CD4-positive, alpha-beta T cell (primary cell): Measurements from ENCODE around the gene KRT8. TPM values are rescaled to one million over a fixed set of nuclear protein-coding genes. Genes with fewer than 3 reads are reported as not detected.

ENCODE experiments used
- ATAC-seq: fragments of 200-7000 bp; cut with Tn5 transposase; one replicate; pipeline ENCODE4 v1.10.0; 2022; ENCODE audit warnings: mild to moderate bottlenecking; ENCODE audit not compliant: poor library complexity
- CTCF ChIA-PET: fragments of 350-600 bp; sonication (Branson Sonifier 250); formaldehyde crosslinking; loops from one replicate; lab custom pipeline; 2021; ENCODE audit warnings: antibody characterized with exemption, inconsistent platforms; lab: Charles Lee
- POLR2A ChIA-PET: fragments of 350-600 bp; sonication (Branson Sonifier 250); formaldehyde crosslinking; loops from one replicate; lab custom pipeline; 2021; ENCODE audit warnings: antibody characterized with exemption, inconsistent platforms; lab: Charles Lee
- DNase-seq, 14 experiments: peaks; one replicate each; pipeline ENCODE4 v3.0.0-alpha.2; 2013 to 2020; ENCODE audit warnings: mixed read lengths in 2 of 14
- H3K27ac ChIP-seq, 2 donors: one replicate each; pipeline versions ENCODE4 v1.5.1 to v1.7.0; 2013; ENCODE audit warnings: low read length in 2 of 2, low read depth in 1 of 2, mild to moderate bottlenecking in 1 of 2
- H3K27me3 ChIP-seq, 2 experiments: 1 replicate in 1 of 2; 2 replicates in 1 of 2; pipeline versions ENCODE4 v1.6.1 to v1.7.0; 2013; ENCODE audit warnings: low read length in 2 of 2, control low read depth in 1 of 2, mild to moderate bottlenecking in 1 of 2, moderate library complexity in 1 of 2; ENCODE audit not compliant: insufficient read depth in 2 of 2, control insufficient read depth in 1 of 2
- H3K36me3 ChIP-seq: one replicate; pipeline ENCODE4 v1.6.1; 2013; ENCODE audit warnings: low read length, control low read depth; ENCODE audit not compliant: insufficient read depth
- H3K4me1 ChIP-seq: one replicate; pipeline ENCODE4 v1.6.1; 2013; ENCODE audit warnings: low read length, control low read depth; ENCODE audit not compliant: insufficient read depth
- H3K4me3 ChIP-seq: one replicate; pipeline ENCODE4 v1.5.1; 2013; ENCODE audit warnings: mild to moderate bottlenecking, low read length, moderate library complexity
- H3K9me3 ChIP-seq, 2 experiments: 1 replicate in 1 of 2; 2 replicates in 1 of 2; pipeline versions ENCODE4 v1.6.1 to v1.7.0; 2013; ENCODE audit warnings: low read length in 2 of 2, mild to moderate bottlenecking in 2 of 2, control low read depth in 1 of 2, moderate library complexity in 1 of 2; ENCODE audit not compliant: control insufficient read depth in 1 of 2, insufficient read depth in 1 of 2
- H3K27ac Mint-ChIP-seq: one replicate; pipeline ENCODE4 v1.8.0; 2020; ENCODE audit warnings: mixed read lengths
- H3K27me3 Mint-ChIP-seq: one replicate; pipeline ENCODE4 v1.8.0; 2021; ENCODE audit warnings: mixed read lengths
- H3K36me3 Mint-ChIP-seq: one replicate; pipeline ENCODE4 v1.8.0; 2021; ENCODE audit warnings: low read depth, mixed read lengths
- H3K4me1 Mint-ChIP-seq: one replicate; pipeline ENCODE4 v1.8.0; 2021; ENCODE audit warnings: low read depth, mixed read lengths
- H3K4me3 Mint-ChIP-seq: one replicate; pipeline ENCODE4 v1.8.0; 2020; ENCODE audit warnings: mild to moderate bottlenecking, mixed read lengths
- H3K9me3 Mint-ChIP-seq: one replicate; pipeline ENCODE4 v1.8.0; 2020; ENCODE audit warnings: mixed read lengths
- intact Hi-C, 2 experiments: fragments of 100-400 bp; cut with DNase I in 1 of 2; cut with micrococcal nuclease in 1 of 2; formaldehyde crosslinking; loops; one replicate each; pipeline versions ENCODE4 v1.15.1 to v1.9.0; 2023 to 2025; cut with DNase I, micrococcal nuclease
- total RNA-seq, 174 experiments: library from RNA in 2 of 174; stranded (reverse) in 2 of 174; gene quantifications; one replicate each; pipeline ENCODE4 v1.2.3 and lab custom pipeline; 2021 to 2026
- TF ChIP-seq, protein P1 (sequence below): fragments of 200-600 bp; IDR thresholded peaks from one replicate; pipeline ENCODE4 v1.8.0; 2022; ENCODE audit warnings: antibody characterized with exemption, mild to moderate bottlenecking

The KRT8 gene
- total RNA-seq, 2 experiments from 2014 or later: 0.63 to 0.89 TPM

DNA sequence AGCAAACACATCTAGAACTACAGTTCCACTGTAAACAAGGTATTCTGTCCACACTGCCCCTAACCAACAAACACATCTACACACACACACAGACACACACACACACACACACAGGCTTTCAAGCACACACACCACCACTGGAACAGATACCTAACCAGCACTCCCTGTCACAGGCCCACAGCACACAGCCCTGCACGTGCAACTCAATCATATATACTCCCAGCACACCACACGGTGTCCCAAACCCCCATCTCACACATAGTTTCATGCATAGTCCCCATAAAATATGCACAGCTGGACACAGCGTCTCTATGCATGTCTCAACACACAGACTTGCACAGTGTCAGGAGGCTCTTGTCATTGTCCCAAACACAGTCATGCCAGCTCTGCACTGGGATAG lies 27.6 kb downstream of the KRT8 start:
- H3K27ac ChIP-seq: no peak overlapping the region
- no peaks in the 10 kb centered on the region for H3K9me3 Mint-ChIP-seq
- peaks cover 14% of the 10 kb centered on the region for H3K27me3 Mint-ChIP-seq
- peaks cover 0 to 13% of the 10 kb centered on the region in 2 experiments for H3K27me3 ChIP-seq
- H3K36me3 Mint-ChIP-seq: no peaks in the 10 kb centered on the region
- TF ChIP-seq, protein P1, sequence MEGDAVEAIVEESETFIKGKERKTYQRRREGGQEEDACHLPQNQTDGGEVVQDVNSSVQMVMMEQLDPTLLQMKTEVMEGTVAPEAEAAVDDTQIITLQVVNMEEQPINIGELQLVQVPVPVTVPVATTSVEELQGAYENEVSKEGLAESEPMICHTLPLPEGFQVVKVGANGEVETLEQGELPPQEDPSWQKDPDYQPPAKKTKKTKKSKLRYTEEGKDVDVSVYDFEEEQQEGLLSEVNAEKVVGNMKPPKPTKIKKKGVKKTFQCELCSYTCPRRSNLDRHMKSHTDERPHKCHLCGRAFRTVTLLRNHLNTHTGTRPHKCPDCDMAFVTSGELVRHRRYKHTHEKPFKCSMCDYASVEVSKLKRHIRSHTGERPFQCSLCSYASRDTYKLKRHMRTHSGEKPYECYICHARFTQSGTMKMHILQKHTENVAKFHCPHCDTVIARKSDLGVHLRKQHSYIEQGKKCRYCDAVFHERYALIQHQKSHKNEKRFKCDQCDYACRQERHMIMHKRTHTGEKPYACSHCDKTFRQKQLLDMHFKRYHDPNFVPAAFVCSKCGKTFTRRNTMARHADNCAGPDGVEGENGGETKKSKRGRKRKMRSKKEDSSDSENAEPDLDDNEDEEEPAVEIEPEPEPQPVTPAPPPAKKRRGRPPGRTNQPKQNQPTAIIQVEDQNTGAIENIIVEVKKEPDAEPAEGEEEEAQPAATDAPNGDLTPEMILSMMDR: no peak
- H3K36me3 ChIP-seq: no peaks in the 10 kb centered on the region
- ATAC-seq (no peak), DNase-seq (no peak)
- ChIA-PET POLR2A (no interaction called here), CTCF (interaction anchor here (0.9 kb wide), 1 partner anchor 294 kb away, joined by 3 read pairs; no protein-coding TSS in a partner anchor)
- H3K4me1 ChIP-seq: peaks cover 28% of the 10 kb centered on the region
- H3K4me1 Mint-ChIP-seq: peaks cover 26% of the 10 kb centered on the region
- H3K4me3 Mint-ChIP-seq: peak overlapping the region; percentile 1
- H3K4me3 ChIP-seq: no peak overlapping the region
- no peaks in the 10 kb centered on the region for H3K9me3 ChIP-seq
- intact Hi-C loops: loop anchor here (5.0 to 10.0 kb wide), 2 partner anchors 192 to 550 kb away; partner anchors contain the start of gene KRT1 (in 1 of the 2)
- H3K27ac Mint-ChIP-seq: no peak overlapping the region

- TF ChIP-seq, protein P1: no peak
- Histone ChIP-seq H3K27ac (no peak overlapping the region), H3K4me1 (peaks cover 28% of the 10 kb centered on the region), H3K9me3 (no peaks in the 10 kb centered on the region), H3K27me3 (peaks cover 0 to 13% of the 10 kb centered on the region in 2 experiments), H3K4me3 (no peak overlapping the region), H3K36me3 (no peaks in the 10 kb centered on the region)
- DNase-seq: no peak
- H3K4me3 Mint-ChIP-seq: no peak overlapping the region
- POLR2A ChIA-PET: no interaction called here
- H3K36me3 Mint-ChIP-seq: no peaks in the 10 kb centered on the region
- ATAC-seq: no peak
- CTCF ChIA-PET: no interaction called here
- H3K27ac Mint-ChIP-seq: no peak overlapping the region
- intact Hi-C loops: loop anchor here (5.0 to 10.0 kb wide), 2 partner anchors 192 to 549 kb away; partner anchors contain the start of gene KRT1 (in 1 of the 2)
- H3K27me3 Mint-ChIP-seq: peaks cover 14% of the 10 kb centered on the region
- H3K9me3 Mint-ChIP-seq: no peaks in the 10 kb centered on the region
- peaks cover 26% of the 10 kb centered on the region for H3K4me1 Mint-ChIP-seq
These were observed 28.5 kb downstream of the KRT8 start for GRCh38 chr12:52876372-52876771.

GRCh38 chr12:52874573-52875435 lies 30.1 kb downstream of the KRT8 start:
- Mint-ChIP-seq H3K27ac (peak overlapping the region; percentile 75), H3K4me1 (peaks cover 31% of the 10 kb centered on the region), H3K9me3 (no peaks in the 10 kb centered on the region), H3K4me3 (peak overlapping the region; percentile 68), H3K36me3 (no peaks in the 10 kb centered on the region), H3K27me3 (peaks cover 10% of the 10 kb centered on the region)
- Histone ChIP-seq H3K27ac (no peak overlapping the region), H3K36me3 (no peaks in the 10 kb centered on the region), H3K9me3 (no peaks in the 10 kb centered on the region), H3K27me3 (peaks cover 0 to 9% of the 10 kb centered on the region in 2 experiments), H3K4me1 (peaks cover 33% of the 10 kb centered on the region), H3K4me3 (peak overlapping the region; percentile 34)
- ChIA-PET POLR2A (interaction anchor here (0.9 to 2.3 kb wide), 5 partner anchors 10 to 289 kb away, joined by 3 to 9 read pairs (median 3); partner anchors contain the start of gene EIF4B), CTCF (interaction anchor here (0.7 to 1.4 kb wide), 2 partner anchors 10 to 106 kb away, joined by 3 to 4 read pairs; no protein-coding TSS in a partner anchor)
- intact Hi-C loops: loop anchor here (5.0 to 10.0 kb wide), 2 partner anchors 190 to 548 kb away; partner anchors contain the start of gene KRT1 (in 1 of the 2)
- ATAC-seq (no peak), DNase-seq (no peak)
- TF ChIP-seq, protein P1: no peak
